D721Med (cell line): ENCODE results near the gene EPHB3.

Experiments
- DNase-seq: peaks from one replicate; pipeline ENCODE4 v3.0.0; 2011; ENCODE audit warnings: low spot score; ENCODE audit not compliant: insufficient read length
- FAIRE-seq: peaks from 2 replicates; lab custom pipeline; 2011; peaks lifted over from hg19 to GRCh38; lab: Jason Lieb, UNC
- CTCF ChIP-seq: IDR thresholded peaks from 2 replicates; pipeline ENCODE4 v1.5.1; 2012; ENCODE audit warnings: mild to moderate bottlenecking, control low read depth; ENCODE audit not compliant: insufficient read depth; ENCODE audit errors: missing control alignments

EPHB3 gene

DNA sequence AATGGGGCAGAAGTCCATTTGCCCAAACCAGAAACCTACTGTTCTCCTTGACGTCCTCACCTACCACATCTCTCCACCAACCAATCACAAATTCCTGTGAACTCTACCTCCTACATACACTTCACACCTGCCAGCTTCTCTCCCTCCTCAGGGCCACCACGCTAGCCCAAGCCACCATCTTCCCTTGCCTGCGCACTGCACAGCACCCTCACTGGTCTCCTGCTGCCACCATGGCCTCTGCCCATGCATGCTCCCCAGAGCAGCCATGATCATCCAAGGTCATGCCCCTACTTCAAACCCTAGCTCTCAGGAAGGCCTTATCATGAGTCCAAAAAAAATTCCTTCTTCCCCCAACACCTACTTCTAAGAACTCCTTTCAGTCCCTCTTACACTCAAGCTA lies 1.1 kb upstream of the EPHB3 start:
- FAIRE-seq (no peak), DNase-seq (no peak)
- TF ChIP-seq CTCF, result no peak

- DNase-seq, result no peak
- no peak for FAIRE-seq
- no peak for TF ChIP-seq CTCF
Measured at GRCh38 chr3:184561913-184562877, 610 bp downstream of the EPHB3 start.

GRCh38 chr3:184562878-184563560 lies 1.4 kb downstream of the EPHB3 start:
- FAIRE-seq (no peak), DNase-seq (no peak)
- TF ChIP-seq CTCF, result no peak

- DNase-seq, result no peak
- no peak for FAIRE-seq
Measured at GRCh38 chr3:184563561-184563925, 2.0 kb downstream of the EPHB3 start.

GRCh38 chr3:184563941-184564684 lies 2.5 kb downstream of the EPHB3 start:
- no peak for TF ChIP-seq CTCF
- FAIRE-seq, result no peak
- DNase-seq, result no peak

More at GRCh38 chr3:184563561-184563925, 2.0 kb downstream of the EPHB3 start:
- TF ChIP-seq CTCF, result no peak

- no peak for TF ChIP-seq CTCF
- no peak for FAIRE-seq
Measured at GRCh38 chr3:184564685-184565385, 3.2 kb downstream of the EPHB3 start.

More at GRCh38 chr3:184564685-184565385, 3.2 kb downstream of the EPHB3 start:
- no peak for DNase-seq
